Putamen (tissue), 1 donor: Measurements from ENCODE around the gene ELP1.

Source experiments
- DNase-seq: peaks from one replicate; pipeline ENCODE4 v3.0.0-alpha.2; 2016; ENCODE audit warnings: low spot score

The ELP1 gene

GRCh38 chr9:108882052-108882888 is 51.7 kb downstream of the ELP1 start:
- DNase-seq = no peak

DNA sequence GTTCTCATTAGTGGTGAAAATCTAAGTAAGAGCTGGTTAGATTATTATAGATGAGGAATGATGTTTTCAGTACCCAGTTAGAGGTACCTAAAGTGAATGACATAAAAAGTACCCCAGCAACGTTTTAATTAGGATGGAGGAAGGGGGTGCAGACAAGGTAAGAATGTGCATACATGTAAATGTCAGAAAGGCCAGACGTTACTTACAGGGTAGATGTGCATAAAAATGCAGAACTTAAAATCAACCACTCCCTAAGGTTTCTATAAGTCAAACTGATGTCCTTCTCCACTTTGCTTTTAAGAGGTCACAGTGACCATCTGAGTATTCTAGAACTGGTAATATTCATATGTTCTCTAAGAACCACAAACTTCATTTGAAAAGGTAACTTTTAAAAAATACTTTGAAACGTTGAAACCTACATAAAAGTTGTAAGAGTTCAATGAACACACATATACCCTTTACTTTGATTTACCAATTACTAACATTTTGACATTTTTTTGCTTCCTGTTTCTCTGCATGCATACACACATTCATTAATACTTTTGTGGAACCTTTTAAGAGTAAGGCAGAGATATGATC is 53.1 kb downstream of the ELP1 start:
- no peak for DNase-seq

DNA sequence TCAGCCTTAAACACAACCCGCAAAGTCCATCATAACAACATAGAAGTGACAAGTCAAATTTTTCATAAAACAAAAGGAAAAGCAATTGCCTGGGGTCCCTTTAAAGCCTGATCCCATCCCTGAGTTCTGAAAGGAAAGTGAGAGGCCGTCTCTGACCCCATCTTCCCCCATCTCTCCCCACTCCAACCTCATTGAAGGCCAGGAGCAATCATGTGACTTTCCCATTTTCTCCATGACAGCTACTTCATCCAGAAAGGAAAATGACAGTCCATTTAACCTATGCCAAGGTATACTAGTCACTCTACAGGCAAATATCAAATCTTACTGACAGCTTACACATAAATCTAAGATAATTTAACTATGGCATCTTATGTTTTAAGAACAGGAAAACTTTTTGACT is 56.4 kb downstream of the ELP1 start:
- no peak for DNase-seq

- DNase-seq = no peak
Observed at GRCh38 chr9:108876425-108876824, 57.5 kb downstream of the ELP1 start.

DNA sequence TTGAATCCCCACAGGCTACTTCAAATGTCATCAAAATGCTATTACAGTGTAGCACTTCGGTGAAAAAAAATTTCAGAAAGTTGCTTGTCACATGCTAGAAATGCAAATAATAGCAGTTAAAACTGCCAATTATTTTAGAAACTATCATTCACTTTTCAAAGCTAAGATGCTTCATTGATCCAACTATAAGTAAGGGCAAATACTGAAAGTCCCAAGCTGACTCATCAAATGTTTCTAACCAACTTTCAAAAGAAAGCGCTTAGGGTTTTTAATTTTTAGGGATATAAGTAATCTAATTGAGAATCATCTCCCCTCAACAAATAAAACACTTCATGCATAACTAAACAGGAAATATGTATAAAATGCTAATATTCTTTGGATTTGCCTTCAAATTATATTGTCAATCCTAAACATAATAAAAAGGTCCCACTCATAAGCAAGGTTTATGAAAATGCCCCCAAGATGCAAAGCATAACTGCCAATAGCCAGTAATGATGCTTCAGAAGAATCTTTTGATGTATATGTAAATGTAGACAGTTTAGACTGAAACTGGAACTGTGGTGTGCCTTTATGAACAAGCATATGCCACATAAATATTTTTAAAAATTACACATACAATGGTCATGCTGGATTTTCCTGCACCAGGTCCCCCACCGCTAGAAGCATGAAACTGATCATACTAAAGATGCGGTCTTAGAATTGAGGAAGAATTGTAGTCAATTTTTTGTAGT is 59.7 kb downstream of the ELP1 start:
- DNase-seq = no peak

DNA sequence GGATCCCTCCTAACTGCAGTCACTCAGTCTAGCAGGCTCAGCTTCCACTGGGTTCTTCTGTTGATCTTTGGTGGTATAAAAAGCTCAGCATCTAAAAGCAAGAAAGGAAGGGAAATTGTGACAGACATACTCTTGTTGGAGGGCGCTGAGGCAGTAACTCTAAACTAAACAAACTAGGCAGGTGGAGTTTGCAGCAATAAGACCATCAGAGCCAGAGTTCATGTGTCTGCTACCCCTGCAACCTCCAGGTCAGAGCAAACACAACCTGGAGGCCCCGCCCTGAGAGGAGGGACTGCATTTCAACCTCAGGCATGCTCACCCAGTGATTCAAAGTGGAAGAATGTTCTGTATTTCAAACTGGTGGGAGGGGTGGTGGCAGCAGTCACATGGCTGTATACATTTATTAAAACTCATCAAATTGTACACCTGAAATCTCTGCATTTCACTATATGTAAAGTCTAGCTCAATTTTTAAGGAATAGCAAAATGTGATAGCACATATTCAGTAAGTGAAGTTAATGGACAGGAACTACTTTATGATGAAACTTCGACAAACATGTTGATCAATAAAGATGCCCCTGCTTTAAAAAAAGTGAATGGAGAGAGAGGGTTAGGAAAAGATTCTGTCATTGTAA is 64.7 kb downstream of the ELP1 start:
- no peak for DNase-seq

- no peak for DNase-seq
Observed at GRCh38 chr9:108867829-108868228, 66.1 kb downstream of the ELP1 start.

GRCh38 chr9:108867116-108867515 is 66.8 kb downstream of the ELP1 start:
- DNase-seq = no peak

GRCh38 chr9:108866001-108866420 is 67.9 kb downstream of the ELP1 start:
- no peak for DNase-seq

GRCh38 chr9:108865037-108865436 is 68.9 kb downstream of the ELP1 start:
- no peak for DNase-seq

GRCh38 chr9:108864446-108864845 is 69.5 kb downstream of the ELP1 start:
- no peak for DNase-seq

- DNase-seq = no peak
Observed at GRCh38 chr9:108863891-108864290, 70.0 kb downstream of the ELP1 start.

DNA sequence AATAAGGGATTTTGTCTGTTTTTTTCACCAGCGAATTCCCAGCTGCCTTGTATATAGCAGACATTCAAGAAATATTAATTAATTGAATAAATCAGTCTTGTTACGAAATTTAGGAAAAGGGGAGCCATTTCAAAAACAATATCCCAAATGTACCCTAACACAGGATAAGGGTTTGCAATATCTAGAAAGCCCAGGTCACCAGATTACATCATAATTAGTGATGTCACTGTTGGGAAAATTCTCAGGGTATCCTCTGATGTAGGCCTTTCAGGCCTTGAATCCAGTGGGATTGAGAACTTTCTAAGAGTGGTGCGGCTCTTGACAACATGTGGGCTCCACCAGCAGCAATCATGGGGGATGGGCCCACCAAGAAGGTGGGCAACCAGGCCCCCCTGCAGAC is 71.9 kb downstream of the ELP1 start, which contains the start of gene ACTL7A:
Gene ACTL7A, plus strand, starts transcription at position 270 of the 400 bp plus-strand sequence. Its CDS starts 57 bp downstream, at position 327.
- no peak for DNase-seq

DNA sequence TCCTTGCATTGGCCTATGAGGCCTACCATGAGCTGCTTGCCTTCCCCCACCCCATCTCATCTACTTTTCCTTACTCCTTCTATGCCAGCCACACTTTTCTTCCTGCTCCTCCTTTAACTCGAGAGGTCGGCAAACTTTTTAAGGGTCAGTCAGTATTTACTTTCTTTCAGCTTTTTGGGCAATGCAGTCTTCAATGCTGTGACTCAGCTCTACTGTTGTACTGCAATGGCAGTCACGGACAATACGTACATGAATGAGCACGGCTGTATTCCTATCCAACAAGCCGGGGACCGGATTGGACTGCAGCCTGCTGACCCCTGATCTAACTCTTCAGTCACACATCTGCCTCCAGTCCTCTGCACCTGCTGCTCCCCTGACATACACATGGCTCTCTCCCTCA is 72.5 kb downstream of the ELP1 start:
- DNase-seq = no peak

DNA sequence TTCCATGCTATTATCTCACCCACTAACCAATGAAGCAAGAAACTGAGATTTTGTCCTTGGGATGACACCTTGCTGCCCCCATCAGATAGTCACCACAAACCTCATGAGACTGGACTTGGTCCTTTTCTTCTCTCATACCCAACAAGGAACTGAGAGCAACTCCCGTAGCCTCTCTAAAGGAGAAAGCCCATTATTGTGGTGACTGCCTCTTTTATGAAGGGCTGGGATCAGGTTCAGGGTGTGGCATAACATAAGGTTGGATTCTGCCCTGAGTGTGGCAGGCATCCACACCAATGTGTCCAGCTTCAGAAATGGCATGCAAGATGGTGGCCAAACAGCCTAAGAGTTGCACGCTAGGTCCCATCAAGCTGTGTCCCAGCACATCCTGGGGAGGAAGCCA is 73.2 kb downstream of the ELP1 start:
- no peak for DNase-seq

DNA sequence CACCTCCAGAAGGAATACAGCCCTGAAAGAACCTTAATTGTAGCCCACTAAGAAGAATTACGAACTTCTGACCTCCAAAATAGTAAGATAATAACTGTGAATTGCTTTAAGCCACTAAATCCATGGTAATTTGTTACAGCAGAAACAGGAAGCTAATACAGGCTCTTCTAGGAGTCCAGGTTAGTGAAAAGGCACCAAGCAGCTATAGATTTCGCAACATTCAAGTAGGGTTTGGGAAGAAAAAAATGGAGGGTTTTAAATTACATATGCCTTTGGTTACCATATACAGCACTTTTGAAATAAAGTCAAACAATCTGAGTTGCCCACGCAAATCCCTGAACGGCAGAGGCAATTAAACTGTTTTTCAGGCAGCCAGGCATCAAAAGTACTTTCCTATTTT is 73.6 kb downstream of the ELP1 start:
- no peak for DNase-seq

GRCh38 chr9:108859459-108860114 is 74.3 kb downstream of the ELP1 start:
- DNase-seq = no peak

- DNase-seq = no peak
Observed at GRCh38 chr9:108857572-108857971, 76.4 kb downstream of the ELP1 start.

GRCh38 chr9:108855888-108856287 is 78.0 kb downstream of the ELP1 start, which contains the start of gene ACTL7B:
Gene ACTL7B, minus strand, starts transcription at chr9:108855986. Its CDS starts 56 bp downstream, at chr9:108855930.
- DNase-seq = no peak

GRCh38 chr9:108855529-108855886 is 78.4 kb downstream of the ELP1 start:
- DNase-seq = no peak

DNA sequence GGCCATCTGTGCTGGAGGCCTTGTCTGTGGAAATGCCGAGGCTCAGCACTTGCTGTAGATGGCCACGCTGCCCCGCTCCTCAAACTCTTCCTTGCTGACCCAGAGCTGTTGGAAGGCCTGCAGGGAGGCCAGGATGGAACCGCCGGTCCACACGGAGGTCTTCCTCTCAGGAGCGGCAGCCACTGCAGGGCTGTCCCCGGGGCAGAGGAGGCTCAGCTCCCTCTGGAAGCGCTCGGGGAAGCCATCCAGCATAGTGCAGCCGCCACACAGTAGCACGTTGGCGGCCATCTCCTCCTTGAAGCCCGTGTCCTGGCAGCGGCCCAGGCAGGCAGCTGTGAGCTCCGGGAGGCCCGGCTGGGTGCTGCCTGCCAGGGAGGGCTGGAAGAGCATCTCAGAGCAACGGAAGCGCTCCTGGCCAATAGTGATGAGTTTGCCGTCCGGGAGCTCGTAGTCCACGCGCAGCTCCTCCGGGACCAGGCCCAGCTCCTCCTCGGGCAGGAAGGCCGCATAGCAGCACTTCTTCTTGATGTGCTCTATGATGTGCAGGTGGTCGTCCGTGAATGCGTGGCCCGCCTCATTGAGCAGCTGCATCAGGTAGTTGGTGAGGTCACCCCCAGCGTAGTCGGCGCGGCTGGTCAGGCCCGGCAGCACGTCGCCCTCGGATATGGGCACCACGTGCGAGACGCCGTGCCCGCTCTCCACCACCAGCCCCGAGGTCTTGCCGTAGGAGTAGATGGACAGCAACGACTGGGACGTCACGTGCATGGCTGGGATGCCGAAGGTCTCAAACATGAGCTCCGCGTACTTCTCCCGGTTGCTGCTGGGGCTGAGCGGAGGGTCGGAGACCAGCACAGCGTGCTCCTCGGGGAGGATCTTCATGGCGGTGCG is 79.0 kb downstream of the ELP1 start:
- no peak for DNase-seq
